Heart right ventricle (tissue), 16 donors: Measurements from ENCODE around the gene CLIP4. TPM values are rescaled to one million over a fixed set of nuclear protein-coding genes. Genes with fewer than 3 reads are reported as not detected.

ENCODE experiments used
- ATAC-seq, 8 donors: fragments of 200-7000 bp; cut with Tn5 transposase; one replicate each; pipeline ENCODE4 v1.9.1; 2020; ENCODE audit warnings: mild to moderate bottlenecking in 8 of 8, moderate library complexity in 8 of 8, moderate number of reproducible peaks in 1 of 8
- DNase-seq, 2 donors: peaks; one replicate each; pipeline ENCODE4 v3.0.0-alpha.2; 2020
- H3K27ac ChIP-seq, 10 donors: fragments of 200-600 bp; sonication (generic) in 2 of 10; one replicate each; pipeline versions ENCODE4 v1.5.0 to v1.8.0; 2020 to 2022; ENCODE audit warnings: mild to moderate bottlenecking in 3 of 10
- H3K27me3 ChIP-seq, 7 donors: fragments of 200-600 bp; one replicate each; pipeline ENCODE4 v1.8.0; 2021 to 2022; ENCODE audit warnings: mild to moderate bottlenecking in 2 of 7
- H3K36me3 ChIP-seq, 9 donors: fragments of 200-600 bp; sonication (generic) in 1 of 9; one replicate each; pipeline versions ENCODE4 v1.5.0 to v1.8.0; 2020 to 2022; ENCODE audit warnings: mild to moderate bottlenecking in 2 of 9
- H3K4me1 ChIP-seq, 9 donors: fragments of 200-600 bp; sonication (generic) in 1 of 9; one replicate each; pipeline versions ENCODE4 v1.5.0 to v1.8.0; 2020 to 2022; ENCODE audit warnings: mild to moderate bottlenecking in 4 of 9
- H3K4me3 ChIP-seq, 10 donors: fragments of 200-600 bp; sonication (generic) in 2 of 10; one replicate each; pipeline versions ENCODE4 v1.5.0 to v1.8.0; 2020 to 2022; ENCODE audit warnings: mild to moderate bottlenecking in 7 of 10, moderate library complexity in 2 of 10
- H3K9me3 ChIP-seq, 11 donors: fragments of 200-600 bp in 10 of 11; sonication (generic) in 2 of 11; one replicate each; pipeline versions ENCODE4 v1.5.0 to v1.8.0; 2013 to 2022; ENCODE audit warnings: mild to moderate bottlenecking in 2 of 11, control low read depth in 1 of 11, moderate library complexity in 1 of 11
- WGBS, 2 donors: extraction: QIAGEN DNeasy Blood & Tissue Kit; methylation state at CpG; one replicate each; pipeline ENCODE4 v1.1.7; 2013; ENCODE audit warnings: inconsistent platforms in 1 of 2; 5-methylcytosine and 5-hydroxymethylcytosine counted together
- intact Hi-C, 10 donors: fragments of 100-400 bp; cut with DNase I; formaldehyde crosslinking; loops; one replicate each; pipeline versions ENCODE4 v1.11.1 to v1.14.2; 2022
- polyA plus RNA-seq, 2 donors: library from polyadenylated mRNA; stranded (reverse); fragments of 200-250 nt; gene quantifications; one replicate each; pipeline ENCODE4 v1.2.3, GENCODE V29; 2013
- total RNA-seq, 10 donors: library from RNA; stranded (reverse); fragmentation: NEBNext Ultra II Directional in 3 of 10; extraction: Animal tissue kit (Norgen Biotek cat#: 25700) in 3 of 10; gene quantifications; one replicate each; pipeline versions ENCODE4 v1.2.1 to v1.2.4, GENCODE V29; 2021 to 2023
- TF ChIP-seq, protein P1 (sequence below), 9 donors: fragments of 200-600 bp; sonication (generic) in 2 of 9; IDR thresholded peaks; one replicate each; pipeline versions ENCODE4 v1.5.0 to v1.8.0; 2021 to 2022; ENCODE audit warnings: antibody characterized with exemption in 9 of 9, mild to moderate bottlenecking in 5 of 9, moderate library complexity in 1 of 9
- donor health status: Arrhythmogenic right ventricular cardiomyopathy.
- donor health status: ischemic (EF 13 %, LVEDD 7.1; RV severe dilation, severe dysfunction).
- donor health status: healthy with polysubstance abuse.
- donor health status: DM: no; HTN: yes; CAD: no.
- donor health status: DM: no; HTN: no; CAD: no.
- donor health status: ischemic (EF 25% LVEDD 6.9; RV normal size, moderate dysfunction).
- donor health status: ischemic (EF 25% LVEDD 5.7; RV mildly dilated, moderate dysfunction).
- donor health status: healthy.
- donor health status: DM: yes; HTN: yes; CAD: no.
- donor health status: Ischemic cardiomyopathy.
- donor health status: ischemic (EF 35%, LVEDD 5.7; RV mildly dilated, moderate dysfunction).
- donor health status: nonischemic (EF 11% LVEDD 7.7; RV severe dilation, severe dysfunction).
- donor health status: DM: yes; HTN: yes; CAD: no.
- donor health status: PGD.
- donor health status: ischemic (EF 29% LVEDD 5.4; RV normal size, mild dysfunction).
- donor health status: nonischemic (EF 23%, LVEDD 6.1; RV moderate dilation, normal function).

Gene CLIP4
- total and polyA plus RNA-seq, 12 donors = 8.3 to 55.2 (median 42.8) TPM

DNA sequence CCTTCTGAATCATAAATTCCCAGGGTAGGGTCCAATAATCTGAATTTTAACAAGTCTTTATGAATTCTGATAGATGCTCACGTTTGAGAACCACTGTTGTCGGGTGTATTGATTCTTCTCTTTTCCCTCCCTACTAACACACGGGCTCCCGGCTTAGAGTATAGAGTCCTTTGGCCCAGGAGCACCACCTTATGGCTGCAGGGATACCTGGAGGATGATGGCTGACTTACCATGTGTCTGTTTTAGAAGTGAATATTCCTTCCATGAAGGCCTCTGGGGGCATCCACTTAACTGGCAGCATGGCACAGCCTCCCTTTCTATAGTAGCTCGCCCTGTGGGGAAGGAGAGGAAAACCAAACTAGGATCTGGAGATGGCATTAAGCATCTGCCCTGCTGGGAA, 91.7 kb downstream of the CLIP4 start:
- intact Hi-C loops = loop anchor here in 1 of 10 donors (10.0 kb wide), 1 partner anchor 382 kb away; no protein-coding TSS in a partner anchor
- ATAC-seq (no peak), DNase-seq (no peak)
- TF ChIP-seq, protein P1, sequence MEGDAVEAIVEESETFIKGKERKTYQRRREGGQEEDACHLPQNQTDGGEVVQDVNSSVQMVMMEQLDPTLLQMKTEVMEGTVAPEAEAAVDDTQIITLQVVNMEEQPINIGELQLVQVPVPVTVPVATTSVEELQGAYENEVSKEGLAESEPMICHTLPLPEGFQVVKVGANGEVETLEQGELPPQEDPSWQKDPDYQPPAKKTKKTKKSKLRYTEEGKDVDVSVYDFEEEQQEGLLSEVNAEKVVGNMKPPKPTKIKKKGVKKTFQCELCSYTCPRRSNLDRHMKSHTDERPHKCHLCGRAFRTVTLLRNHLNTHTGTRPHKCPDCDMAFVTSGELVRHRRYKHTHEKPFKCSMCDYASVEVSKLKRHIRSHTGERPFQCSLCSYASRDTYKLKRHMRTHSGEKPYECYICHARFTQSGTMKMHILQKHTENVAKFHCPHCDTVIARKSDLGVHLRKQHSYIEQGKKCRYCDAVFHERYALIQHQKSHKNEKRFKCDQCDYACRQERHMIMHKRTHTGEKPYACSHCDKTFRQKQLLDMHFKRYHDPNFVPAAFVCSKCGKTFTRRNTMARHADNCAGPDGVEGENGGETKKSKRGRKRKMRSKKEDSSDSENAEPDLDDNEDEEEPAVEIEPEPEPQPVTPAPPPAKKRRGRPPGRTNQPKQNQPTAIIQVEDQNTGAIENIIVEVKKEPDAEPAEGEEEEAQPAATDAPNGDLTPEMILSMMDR (IDR thresholded peaks at IDR 0.05) = no peak
- H3K4me3 ChIP-seq = no peak overlapping the region
- no peak overlapping the region for H3K27ac ChIP-seq
- peaks cover 0 to 3% (median 0%) of the 10 kb centered on the region in 9 donors for H3K36me3 ChIP-seq
- H3K27me3 ChIP-seq = no peaks in the 10 kb centered on the region
- H3K4me1 ChIP-seq = no peaks in the 10 kb centered on the region
- no peaks in the 10 kb centered on the region for H3K9me3 ChIP-seq
- WGBS, 2 donors = 72 to 78% methylated on average over 5 of the region's 5 CpGs

DNA sequence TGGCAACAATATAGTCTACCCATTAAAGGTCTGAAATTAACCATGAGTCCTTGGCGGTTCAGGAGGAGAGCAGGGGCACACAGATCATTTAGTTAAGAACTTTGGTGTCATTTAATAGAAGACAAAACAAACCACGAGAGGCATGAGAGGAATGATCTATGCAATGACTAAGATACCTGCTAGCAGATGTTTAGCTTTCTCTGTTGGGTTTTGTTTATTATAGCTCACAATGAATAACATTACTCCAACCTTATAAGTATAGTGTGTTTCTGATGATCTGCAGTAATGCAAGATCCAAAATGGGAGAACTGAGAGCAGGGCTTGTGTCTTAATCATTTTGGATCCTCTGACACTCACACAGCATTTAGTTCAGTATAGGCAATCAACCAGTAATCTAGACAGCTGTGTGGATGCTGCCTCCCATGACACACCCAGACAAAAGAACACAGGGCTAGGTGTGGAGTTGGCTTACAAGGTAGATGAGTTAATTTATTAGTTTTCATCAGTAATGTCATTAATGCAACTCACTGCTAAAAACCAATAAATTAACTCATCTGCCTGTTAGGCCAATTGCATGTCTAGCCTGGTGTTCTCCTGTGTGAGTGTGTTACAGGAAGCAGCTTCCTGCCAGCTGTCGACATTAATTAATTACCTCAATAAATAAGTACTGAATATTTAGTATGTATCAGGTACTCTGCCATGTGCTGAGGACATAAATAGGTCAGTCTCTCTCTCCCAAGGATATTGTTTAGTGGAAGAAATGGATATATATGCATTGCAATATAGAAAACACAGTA, 92.3 kb downstream of the CLIP4 start:
- 79 to 81% methylated on average over 3 of the region's 3 CpGs for WGBS, 2 donors
- Histone ChIP-seq H3K4me1 (peaks cover 0 to 5% (median 0%) of the 10 kb centered on the region in 9 donors), H3K27me3 (no peaks in the 10 kb centered on the region), H3K27ac (no peak overlapping the region), H3K36me3 (peaks cover 0 to 3% (median 0%) of the 10 kb centered on the region in 9 donors), H3K4me3 (no peak overlapping the region), H3K9me3 (no peaks in the 10 kb centered on the region)
- ATAC-seq = no peak
- no peak for DNase-seq
- TF ChIP-seq, protein P1 (IDR thresholded peaks at IDR 0.05) = no peak
- intact Hi-C loops = loop anchor here in 1 of 10 donors (10.0 kb wide), 1 partner anchor 383 kb away; no protein-coding TSS in a partner anchor

DNA sequence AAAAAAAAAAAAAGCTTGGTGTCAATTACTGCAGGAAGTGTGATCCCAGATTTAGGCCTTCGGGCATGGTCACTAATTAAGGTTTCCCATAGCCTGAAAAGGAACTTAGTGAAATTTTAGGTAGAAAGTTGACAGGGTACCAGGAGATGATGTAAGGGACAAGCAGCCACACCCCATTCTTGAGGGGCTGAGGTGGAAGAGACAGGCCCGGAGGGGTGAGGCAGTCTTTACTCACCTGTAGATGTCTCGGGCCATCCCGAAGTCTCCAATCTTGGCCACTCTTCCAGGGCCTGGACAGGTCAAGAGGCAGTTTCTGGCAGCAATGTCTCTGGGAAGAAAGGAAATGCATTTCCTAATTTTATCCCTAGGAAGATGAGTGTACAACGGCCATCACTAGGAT, 94.3 kb downstream of the CLIP4 start:
- TF ChIP-seq, protein P1 (IDR thresholded peaks at IDR 0.05) = no peak
- no peak overlapping the region for H3K27ac ChIP-seq
- ATAC-seq (no peak), DNase-seq (no peak)
- H3K27me3 ChIP-seq = no peaks in the 10 kb centered on the region
- intact Hi-C loops = loop anchor here in 1 of 10 donors (10.0 kb wide), 1 partner anchor 385 kb away; no protein-coding TSS in a partner anchor
- H3K9me3 ChIP-seq = no peaks in the 10 kb centered on the region
- H3K4me1 ChIP-seq = peaks cover 0 to 5% (median 0%) of the 10 kb centered on the region in 9 donors
- H3K4me3 ChIP-seq = no peak overlapping the region
- H3K36me3 ChIP-seq = peaks cover 0 to 3% (median 0%) of the 10 kb centered on the region in 9 donors
- 82 to 84% methylated on average over 5 of the region's 5 CpGs for WGBS, 2 donors

DNA sequence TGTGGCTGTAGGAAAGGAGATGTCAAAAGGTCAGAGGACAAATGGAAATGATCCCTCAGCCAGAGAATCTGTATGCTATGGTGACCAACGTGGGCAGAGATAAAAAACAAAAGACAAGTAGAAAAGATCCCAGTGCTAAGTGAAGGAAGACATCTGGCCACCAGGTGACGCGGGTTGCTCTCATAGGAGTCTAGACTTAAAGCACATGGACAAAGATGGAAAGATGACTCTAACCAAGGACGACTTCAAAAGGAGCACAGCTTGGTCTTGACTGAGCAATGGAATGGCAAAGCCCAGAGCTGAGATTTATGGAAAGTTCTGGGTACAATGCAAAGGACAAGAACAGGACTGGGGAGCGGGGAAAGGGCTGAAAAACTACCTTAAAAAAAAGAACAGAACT, 96.8 kb downstream of the CLIP4 start:
- TF ChIP-seq, protein P1 (IDR thresholded peaks at IDR 0.05) = no peak
- no peak overlapping the region for H3K4me3 ChIP-seq
- H3K4me1 ChIP-seq = peaks cover 0 to 5% (median 0%) of the 10 kb centered on the region in 9 donors
- no peak for ATAC-seq
- WGBS, 2 donors = 65 to 77% methylated on average over 5 of the region's 5 CpGs
- intact Hi-C loops = no loop called here
- no peak for DNase-seq
- H3K9me3 ChIP-seq = no peaks in the 10 kb centered on the region
- H3K27me3 ChIP-seq = no peaks in the 10 kb centered on the region
- no peak overlapping the region for H3K27ac ChIP-seq
- no peaks in the 10 kb centered on the region for H3K36me3 ChIP-seq
